K562 (cell line): ENCODE results near the gene EPB42. TPM values are rescaled to one million over a fixed set of nuclear protein-coding genes. Genes with fewer than 3 reads are reported as not detected.

ENCODE experiments used
- ATF7 ChIP-seq: fragments of 450-650 bp; IDR thresholded peaks from 2 replicates; pipeline ENCODE4 v1.7.1; 2014; ENCODE audit warnings: mild to moderate bottlenecking, moderate library complexity
- CBFB ChIP-seq: sonication (generic); formaldehyde crosslinking; IDR thresholded peaks from 2 replicates; pipeline ENCODE4 v1.4.0; 2020; ENCODE audit warnings: mild to moderate bottlenecking, missing genetic modification reagents
- CREB3 ChIP-seq: fragments of 450-650 bp; conservative IDR thresholded peaks from 2 replicates; pipeline ENCODE4 v1.6.1; 2016; ENCODE audit warnings: missing genetic modification characterization, low read depth, mild to moderate bottlenecking, missing compliant biosample characterization, moderate library complexity
- FIP1L1 ChIP-seq: fragments of 200-400 bp; formaldehyde crosslinking; IDR thresholded peaks from 2 replicates; pipeline ENCODE4 v1.6.1; 2018; ENCODE audit warnings: mild to moderate bottlenecking, low read depth, low read length; ENCODE audit not compliant: poor library complexity, severe bottlenecking
- FOXA3 ChIP-seq, 2 experiments: fragments of 450-650 bp in 1 of 2; sonication (generic) in 1 of 2; formaldehyde crosslinking; IDR thresholded peaks in 1 of 2; conservative IDR thresholded peaks in 1 of 2; 2 replicates each; pipeline versions ENCODE4 v1.4.0 to v1.8.0; 2020 to 2022; ENCODE audit warnings: mild to moderate bottlenecking in 2 of 2, missing genetic modification reagents in 1 of 2
- FUS ChIP-seq: fragments of 200-400 bp; formaldehyde crosslinking; optimal IDR thresholded peaks from 2 replicates; pipeline ENCODE3; 2017; ENCODE audit warnings: low read depth, low read length
- GMEB1 ChIP-seq: fragments of 250-450 bp; sonication (Bioruptor Pico); IDR thresholded peaks from 2 replicates; pipeline ENCODE4 v1.4.0; 2020; ENCODE audit warnings: mild to moderate bottlenecking
- HNRNPK ChIP-seq: fragments of 200-400 bp; formaldehyde crosslinking; IDR thresholded peaks from one replicate; pipeline ENCODE4 v1.6.1; 2018; ENCODE audit warnings: mild to moderate bottlenecking, low read depth, low read length; ENCODE audit not compliant: poor library complexity, severe bottlenecking
- HNRNPLL ChIP-seq: fragments of 200-400 bp; formaldehyde crosslinking; IDR thresholded peaks from 2 replicates; pipeline ENCODE4 v1.6.1; 2017; ENCODE audit warnings: low read length, low read depth, mild to moderate bottlenecking; ENCODE audit not compliant: poor library complexity, severe bottlenecking
- KDM2B ChIP-seq: fragments of 250-450 bp; sonication (Bioruptor Pico); IDR thresholded peaks from 2 replicates; pipeline ENCODE4 v1.8.0; 2021; ENCODE audit warnings: mild to moderate bottlenecking, moderate library complexity
- KLF1 ChIP-seq: fragments of 450-650 bp; IDR thresholded peaks from 2 replicates; pipeline ENCODE4 v1.6.1; 2016; ENCODE audit warnings: missing genetic modification characterization, missing compliant biosample characterization
- POLR3G ChIP-seq: IDR thresholded peaks from 2 replicates; pipeline ENCODE4 v1.6.1; 2011; ENCODE audit not compliant: insufficient read length, insufficient replicate concordance; ENCODE audit errors: extremely low read depth
- PURB ChIP-seq: sonication (generic); formaldehyde crosslinking; IDR thresholded peaks from 2 replicates; pipeline ENCODE4 v1.9.0; 2021; ENCODE audit warnings: low read depth, mild to moderate bottlenecking, missing genetic modification reagents
- STAT5B ChIP-seq: fragments of 250-450 bp; sonication (Bioruptor Pico); IDR thresholded peaks from 2 replicates; pipeline ENCODE4 v1.8.0; 2021; ENCODE audit warnings: mild to moderate bottlenecking, inconsistent platforms
- UBTF ChIP-seq, 2 experiments: IDR thresholded peaks; 2 replicates each; pipeline ENCODE4 v1.6.1; 2012; ENCODE audit warnings: improper control_type of control experiment in 2 of 2, low read depth in 2 of 2, low read length in 2 of 2, borderline replicate concordance in 1 of 2
- ZBTB11 ChIP-seq, 3 experiments: fragments of 200-800 bp in 1 of 3; fragments of 250-450 bp in 1 of 3; fragments of 450-650 bp in 1 of 3; sonication (Bioruptor Pico) in 1 of 3; sonication (Bioruptor generic) in 1 of 3; formaldehyde crosslinking in 1 of 3; IDR thresholded peaks; 2 replicates each; pipeline versions ENCODE4 v1.6.1 to v1.8.0; 2016 to 2022; ENCODE audit warnings: mild to moderate bottlenecking in 2 of 3, missing genetic modification characterization in 2 of 3, missing compliant biosample characterization in 1 of 3, moderate library complexity in 1 of 3
- ZNF134 ChIP-seq: fragments of 250-450 bp; sonication (Bioruptor Pico); conservative IDR thresholded peaks from 2 replicates; pipeline ENCODE4 v1.4.0; 2020
- ZNF24 ChIP-seq: fragments of 450-650 bp; IDR thresholded peaks from 2 replicates; pipeline ENCODE4 v1.6.1; 2016
- ZNF311 ChIP-seq: fragments of 250-450 bp; sonication (Bioruptor Pico); IDR thresholded peaks from 2 replicates; pipeline ENCODE4 v1.4.0; 2020; ENCODE audit warnings: mild to moderate bottlenecking, moderate library complexity
- ZNF316 ChIP-seq: fragments of 450-650 bp; IDR thresholded peaks from 2 replicates; pipeline ENCODE4 v1.6.1; 2016
- ZNF76 ChIP-seq: fragments of 250-450 bp; sonication (Bioruptor Pico); IDR thresholded peaks from 2 replicates; pipeline ENCODE4 v1.4.0; 2020; ENCODE audit warnings: mild to moderate bottlenecking, moderate library complexity, borderline replicate concordance
- polyA plus RNA-seq, 8 experiments: library from polyadenylated mRNA; depleted of rRNA in 4 of 8; stranded (reverse) in 5 of 8; unstranded in 3 of 8; fragments of >200 nt; fragmentation: Nextera tagmentation in 2 of 8; fragmentation: Illumina TruSeq in 1 of 8; extraction: Ambion mirVana in 2 of 8; extraction: Trizol in 1 of 8; gene quantifications; 2 replicates each; pipeline versions ENCODE4 v1.2.1 to v1.2.3, GENCODE V29; 2011 to 2014; ENCODE audit warnings: inconsistent platforms in 1 of 8, missing spikeins in 1 of 8
- total RNA-seq, 7 experiments: library from RNA; depleted of rRNA in 6 of 7; stranded (reverse); fragments of >200 nt in 6 of 7; fragmentation: Illumina TruSeq in 2 of 7; extraction: Trizol in 2 of 7; gene quantifications; 2 replicates each; pipeline versions ENCODE4 v1.2.1 to v1.2.3, GENCODE V29; 2011 to 2021; ENCODE audit warnings: low replicate concordance in 1 of 7

The EPB42 gene
- total and polyA plus RNA-seq, 9 of the 15 experiments (the other 6 are each of a cell fraction or from before 2014, with no cell fraction given): 0.38 to 2.3 (median 1.4) TPM

DNA sequence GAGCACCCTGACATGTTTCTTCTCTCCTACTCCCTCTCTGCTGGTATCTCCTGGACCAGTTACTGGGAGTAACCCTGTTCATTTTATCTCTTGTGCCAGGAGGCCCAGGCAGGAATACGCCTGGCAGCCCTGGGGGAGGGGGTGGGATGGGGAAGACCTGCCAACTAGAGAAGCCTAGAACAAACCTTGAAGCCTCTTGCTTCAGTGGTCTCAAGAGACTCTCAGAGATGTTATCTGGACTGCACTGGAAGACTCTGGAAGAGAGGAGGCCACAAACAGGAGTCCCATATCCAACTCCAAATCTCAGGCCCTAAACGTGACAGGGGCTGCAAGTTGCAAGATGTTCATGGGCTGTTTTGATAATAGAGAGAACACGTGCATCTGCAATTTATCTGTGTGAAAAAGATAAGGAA is at the start of gene EPB42 (continued):
- no peak for TF ChIP-seq POLR3G
- TF ChIP-seq CREB3: 0 out of 2 replicates have a peak, but pooled peaks have one; percentile 39
- peak; percentile 56; the same call in 1 of the 2 replicates for TF ChIP-seq KLF1
- TF ChIP-seq ZNF316: no peak
- TF ChIP-seq STAT5B (CRISPR knock-in tag): no peak
- TF ChIP-seq ZNF134: no peak
- TF ChIP-seq FOXA3 (CRISPR knock-in tag; conservative IDR thresholded peaks at IDR 0.05 in 1 of 2, IDR thresholded peaks at IDR 0.05 in 1 of 2): no peak
- TF ChIP-seq FIP1L1: no peak
- no peak for TF ChIP-seq KDM2B (CRISPR knock-in tag)
- TF ChIP-seq HNRNPLL: no peak
- no peak for TF ChIP-seq ZNF311
- no peak for TF ChIP-seq GMEB1 (CRISPR knock-in tag)
- no peak for TF ChIP-seq HNRNPK
- TF ChIP-seq UBTF (IDR thresholded peaks at IDR 0.05; ENCODE audit: borderline replicate concordance in 1 of 2, low read depth in 2 of 2, low read length in 2 of 2): no peak
- no peak for TF ChIP-seq CBFB (CRISPR knock-in tag)
- no peak; a peak in 2 of 6 replicates for TF ChIP-seq ZBTB11 (CRISPR knock-in tag; IDR thresholded peaks at IDR 0.05)
- TF ChIP-seq ZNF24: no peak
- TF ChIP-seq FUS: no peak
- TF ChIP-seq PURB (CRISPR knock-in tag): no peak
- TF ChIP-seq ZNF76 (CRISPR knock-in tag): no peak
- TF ChIP-seq ATF7: no peak
